ENCODE results near the gene BMP5.

GRCh38 chr6:55853008-55854001 lies 22.1 kb downstream of the BMP5 start:
- TF ChIP-seq HDAC2 (IDR thresholded peaks at IDR 0.05) (no peak), ZNF24 (IDR thresholded peaks at IDR 0.05) (no peak)

Measured in GM12878 (cell line).